ENCODE results near the gene PCBP1.

Gene PCBP1

DNA sequence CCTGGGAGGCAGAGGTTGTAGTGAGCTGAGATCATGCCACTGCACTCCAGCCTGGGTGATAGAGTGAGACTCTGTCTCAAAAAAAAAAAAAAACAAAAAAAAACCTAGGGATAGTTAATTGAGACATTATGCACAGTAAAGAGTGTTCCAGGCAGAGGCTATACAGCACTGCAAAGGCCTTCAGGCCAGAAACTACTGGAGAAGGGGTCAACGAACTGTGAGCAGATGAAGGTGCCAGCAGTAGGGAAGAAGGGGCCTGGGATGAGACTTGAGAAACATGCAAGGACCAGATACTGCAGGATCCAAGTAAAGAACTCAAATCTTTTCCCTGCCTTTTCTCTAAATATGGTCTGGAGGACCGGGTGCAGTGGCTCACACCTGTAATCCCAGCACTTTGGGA lies 26.0 kb upstream of the PCBP1 start:
- H3F3A ChIP-seq (ENCODE audit: low read depth) = no peaks in the 10 kb centered on the region
- H3K4me3 ChIP-seq (ENCODE audit: low read length, poor library complexity, severe bottlenecking) = no peak overlapping the region
- H3K36me3 ChIP-seq (ENCODE audit: insufficient read depth, low read length) = peaks cover 84% of the 10 kb centered on the region; the same call in 1 of the 2 replicates
- no peak overlapping the region for H3K4me2 ChIP-seq (ENCODE audit: low read depth, low read length, poor library complexity, severe bottlenecking)
- no peaks in the 10 kb centered on the region for H3K9me2 ChIP-seq (replicated peaks; ENCODE audit: low read depth, low read length)
- no peaks in the 10 kb centered on the region for H3K27me3 ChIP-seq (ENCODE audit: insufficient read depth, low read length, poor library complexity, severe bottlenecking)
- H3K9ac ChIP-seq (ENCODE audit: low read depth, low read length, poor library complexity, severe bottlenecking) = no peak overlapping the region
- no peak for TF ChIP-seq EZH2phosphoT487 (IDR thresholded peaks at IDR 0.05; ENCODE audit: borderline replicate concordance)
- TF ChIP-seq, protein P1, sequence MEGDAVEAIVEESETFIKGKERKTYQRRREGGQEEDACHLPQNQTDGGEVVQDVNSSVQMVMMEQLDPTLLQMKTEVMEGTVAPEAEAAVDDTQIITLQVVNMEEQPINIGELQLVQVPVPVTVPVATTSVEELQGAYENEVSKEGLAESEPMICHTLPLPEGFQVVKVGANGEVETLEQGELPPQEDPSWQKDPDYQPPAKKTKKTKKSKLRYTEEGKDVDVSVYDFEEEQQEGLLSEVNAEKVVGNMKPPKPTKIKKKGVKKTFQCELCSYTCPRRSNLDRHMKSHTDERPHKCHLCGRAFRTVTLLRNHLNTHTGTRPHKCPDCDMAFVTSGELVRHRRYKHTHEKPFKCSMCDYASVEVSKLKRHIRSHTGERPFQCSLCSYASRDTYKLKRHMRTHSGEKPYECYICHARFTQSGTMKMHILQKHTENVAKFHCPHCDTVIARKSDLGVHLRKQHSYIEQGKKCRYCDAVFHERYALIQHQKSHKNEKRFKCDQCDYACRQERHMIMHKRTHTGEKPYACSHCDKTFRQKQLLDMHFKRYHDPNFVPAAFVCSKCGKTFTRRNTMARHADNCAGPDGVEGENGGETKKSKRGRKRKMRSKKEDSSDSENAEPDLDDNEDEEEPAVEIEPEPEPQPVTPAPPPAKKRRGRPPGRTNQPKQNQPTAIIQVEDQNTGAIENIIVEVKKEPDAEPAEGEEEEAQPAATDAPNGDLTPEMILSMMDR (conservative IDR thresholded peaks at IDR 0.05; ENCODE audit: low read length) = no peak
- no peaks in the 10 kb centered on the region for H3K9me3 ChIP-seq (ENCODE audit: insufficient read depth, low read depth, low read length)
- H3K4me1 ChIP-seq (ENCODE audit: insufficient read depth, low read length, poor library complexity, severe bottlenecking) = no peaks in the 10 kb centered on the region
- H3K79me2 ChIP-seq (ENCODE audit: insufficient read depth, low read length) = peaks cover 76% of the 10 kb centered on the region
- H2AFZ ChIP-seq (ENCODE audit: low read length) = no peak overlapping the region
- peaks cover 43% of the 10 kb centered on the region for H4K20me1 ChIP-seq (ENCODE audit: insufficient read depth, low read length, poor library complexity, severe bottlenecking)

- no peaks in the 10 kb centered on the region for H3K4me1 ChIP-seq (ENCODE audit: insufficient read depth, low read length, poor library complexity, severe bottlenecking)
- H3K27me3 ChIP-seq (ENCODE audit: insufficient read depth, low read length, poor library complexity, severe bottlenecking) = no peaks in the 10 kb centered on the region
- H4K20me1 ChIP-seq (ENCODE audit: insufficient read depth, low read length, poor library complexity, severe bottlenecking) = peaks cover 47% of the 10 kb centered on the region
- no peak for TF ChIP-seq EZH2phosphoT487 (IDR thresholded peaks at IDR 0.05; ENCODE audit: borderline replicate concordance)
- TF ChIP-seq, protein P1 (conservative IDR thresholded peaks at IDR 0.05; ENCODE audit: low read length) = 0 out of 2 replicates have a peak, but pooled peaks have one; percentile 15
- H3K9ac ChIP-seq (ENCODE audit: low read depth, low read length, poor library complexity, severe bottlenecking) = no peak overlapping the region
- no peak overlapping the region for H3K4me3 ChIP-seq (ENCODE audit: low read length, poor library complexity, severe bottlenecking)
- no peak overlapping the region for H2AFZ ChIP-seq (ENCODE audit: low read length)
- H3K9me3 ChIP-seq (ENCODE audit: insufficient read depth, low read depth, low read length) = no peaks in the 10 kb centered on the region
- no peaks in the 10 kb centered on the region for H3F3A ChIP-seq (ENCODE audit: low read depth)
- no peak overlapping the region for H3K4me2 ChIP-seq (ENCODE audit: low read depth, low read length, poor library complexity, severe bottlenecking)
- H3K79me2 ChIP-seq (ENCODE audit: insufficient read depth, low read length) = peaks cover 83% of the 10 kb centered on the region
- peaks cover 84% of the 10 kb centered on the region; the same call in 1 of the 2 replicates for H3K36me3 ChIP-seq (ENCODE audit: insufficient read depth, low read length)
- no peaks in the 10 kb centered on the region for H3K9me2 ChIP-seq (replicated peaks; ENCODE audit: low read depth, low read length)
Observed at GRCh38 chr2:70062270-70062669, 25.0 kb upstream of the PCBP1 start.

DNA sequence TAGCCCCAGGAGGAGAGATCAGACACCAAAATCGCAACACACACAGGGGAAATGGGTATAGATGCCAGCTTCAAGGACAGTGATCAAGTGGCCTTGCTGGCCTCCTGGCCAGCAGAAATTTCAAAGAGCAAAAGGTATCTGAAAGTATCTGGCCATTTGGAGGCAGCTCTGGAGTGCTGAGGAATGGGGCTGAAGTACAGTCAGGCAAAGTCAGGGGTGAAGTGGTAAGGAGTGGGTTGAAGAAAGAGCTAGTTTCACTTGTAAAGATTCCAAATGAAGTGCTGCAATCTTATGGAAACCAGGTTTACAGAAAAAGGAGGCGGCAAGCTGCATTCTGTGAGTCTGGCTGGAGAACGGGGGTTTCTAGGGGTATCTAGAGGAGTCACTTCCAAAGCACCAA lies 19.2 kb upstream of the PCBP1 start:
- TF ChIP-seq, protein P1 (conservative IDR thresholded peaks at IDR 0.05; ENCODE audit: low read length) = no peak
- TF ChIP-seq EZH2phosphoT487 (IDR thresholded peaks at IDR 0.05; ENCODE audit: borderline replicate concordance) = no peak
- H3K27me3 ChIP-seq (ENCODE audit: insufficient read depth, low read length, poor library complexity, severe bottlenecking) = no peaks in the 10 kb centered on the region
- peaks cover 5% of the 10 kb centered on the region; the same call in 1 of the 2 replicates for H3F3A ChIP-seq (ENCODE audit: low read depth)
- H3K9me2 ChIP-seq (replicated peaks; ENCODE audit: low read depth, low read length) = no peaks in the 10 kb centered on the region
- peaks cover 64% of the 10 kb centered on the region for H3K36me3 ChIP-seq (ENCODE audit: insufficient read depth, low read length)
- H3K4me1 ChIP-seq (ENCODE audit: insufficient read depth, low read length, poor library complexity, severe bottlenecking) = peaks cover 20% of the 10 kb centered on the region
- H4K20me1 ChIP-seq (ENCODE audit: insufficient read depth, low read length, poor library complexity, severe bottlenecking) = peaks cover 49% of the 10 kb centered on the region
- peaks cover 75% of the 10 kb centered on the region for H3K79me2 ChIP-seq (ENCODE audit: insufficient read depth, low read length)
- H2AFZ ChIP-seq (ENCODE audit: low read length) = no peak overlapping the region
- H3K9ac ChIP-seq (ENCODE audit: low read depth, low read length, poor library complexity, severe bottlenecking) = no peak overlapping the region
- no peaks in the 10 kb centered on the region for H3K9me3 ChIP-seq (ENCODE audit: insufficient read depth, low read depth, low read length)
- H3K4me3 ChIP-seq (ENCODE audit: low read length, poor library complexity, severe bottlenecking) = no peak overlapping the region
- no peak overlapping the region for H3K4me2 ChIP-seq (ENCODE audit: low read depth, low read length, poor library complexity, severe bottlenecking)
